ENCODE data around the gene RENBP. TPM values are rescaled to one million over a fixed set of nuclear protein-coding genes. Genes with fewer than 3 reads are reported as not detected.

Gene RENBP
- 0.09 to 0.20 TPM (median 0.10 TPM) in 5 replicates for total RNA-seq (2022; extraction: Qiagen RNA extraction)

DNA sequence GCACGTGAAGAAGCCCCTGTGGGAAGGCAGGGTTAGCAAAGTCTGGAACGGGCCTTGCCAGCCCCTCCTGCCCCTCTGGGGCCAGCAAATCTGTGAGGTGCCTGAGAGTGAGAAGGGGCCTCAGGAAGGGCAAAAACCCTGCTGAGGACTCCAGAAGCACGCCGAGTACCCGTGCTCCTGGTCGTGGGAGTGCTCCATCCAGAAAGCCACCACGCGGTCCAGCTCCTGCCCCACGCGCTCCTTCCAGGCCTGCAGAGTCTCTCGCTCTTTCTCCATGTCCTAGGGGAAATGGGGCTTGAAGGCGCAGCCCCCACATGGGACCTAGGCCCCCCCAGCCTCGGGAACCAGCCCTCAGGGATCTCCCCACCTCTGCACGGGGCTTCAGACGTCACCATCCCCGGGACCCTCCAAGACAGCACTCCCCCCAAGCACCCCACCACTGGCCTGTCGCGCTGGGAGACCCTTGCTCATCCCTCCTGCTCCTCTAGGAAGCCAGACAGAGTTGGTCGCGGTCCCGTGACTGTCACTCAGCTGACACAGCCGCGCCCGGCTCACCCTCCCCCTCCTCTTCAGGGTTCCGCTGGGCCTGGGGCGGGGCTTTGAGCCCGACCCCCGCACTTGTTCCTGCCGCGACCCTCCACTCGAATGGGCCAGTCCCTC is at the start of gene RENBP:
TSS of gene RENBP (minus strand) at position 504 of the 660 bp plus-strand sequence. CDS start at position 471, 33 bp downstream.

DNA sequence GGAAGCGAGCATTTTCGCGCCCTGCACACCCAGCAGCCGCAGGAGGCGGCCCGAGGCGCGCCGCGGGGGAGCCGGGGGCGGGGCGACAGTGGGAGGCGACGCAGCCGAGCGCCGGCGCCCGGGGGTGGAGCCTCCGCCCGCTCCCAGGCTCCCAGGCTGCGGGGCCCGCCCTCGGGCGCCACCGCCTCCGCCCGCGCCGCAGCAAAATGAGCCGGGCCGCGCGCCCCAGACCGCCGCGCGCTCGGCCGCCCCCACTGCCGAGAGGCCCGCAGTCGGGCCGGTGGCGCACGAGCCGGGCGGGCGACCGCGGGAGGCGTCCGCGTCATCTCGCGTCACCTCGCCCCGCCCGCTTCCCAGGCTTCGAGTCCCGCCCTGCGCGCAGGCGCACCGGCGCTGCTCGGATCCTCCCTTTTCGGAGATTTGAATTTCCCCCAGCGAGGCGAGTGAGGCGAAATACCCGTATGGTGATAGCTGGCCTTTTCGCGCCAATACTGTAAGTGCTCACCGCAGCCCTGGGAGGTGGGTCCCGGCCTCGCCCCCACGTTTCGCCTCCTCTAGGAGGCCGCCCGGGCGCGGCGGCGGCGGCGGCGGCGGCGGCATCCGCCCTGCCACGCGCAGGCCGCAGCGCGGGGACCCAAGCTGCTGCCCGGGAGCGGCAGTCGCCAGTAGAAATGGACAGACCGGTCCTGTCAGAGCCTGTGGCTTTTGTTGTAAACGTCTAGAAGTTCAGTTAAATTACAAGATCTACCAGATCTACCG is 28.1 kb upstream of the RENBP start, which contains the start of gene TMEM187:
TSS of gene TMEM187 (plus strand) at position 387 of the 759 bp plus-strand sequence. CDS start 9,309 bp downstream, outside the sequence.

DNA sequence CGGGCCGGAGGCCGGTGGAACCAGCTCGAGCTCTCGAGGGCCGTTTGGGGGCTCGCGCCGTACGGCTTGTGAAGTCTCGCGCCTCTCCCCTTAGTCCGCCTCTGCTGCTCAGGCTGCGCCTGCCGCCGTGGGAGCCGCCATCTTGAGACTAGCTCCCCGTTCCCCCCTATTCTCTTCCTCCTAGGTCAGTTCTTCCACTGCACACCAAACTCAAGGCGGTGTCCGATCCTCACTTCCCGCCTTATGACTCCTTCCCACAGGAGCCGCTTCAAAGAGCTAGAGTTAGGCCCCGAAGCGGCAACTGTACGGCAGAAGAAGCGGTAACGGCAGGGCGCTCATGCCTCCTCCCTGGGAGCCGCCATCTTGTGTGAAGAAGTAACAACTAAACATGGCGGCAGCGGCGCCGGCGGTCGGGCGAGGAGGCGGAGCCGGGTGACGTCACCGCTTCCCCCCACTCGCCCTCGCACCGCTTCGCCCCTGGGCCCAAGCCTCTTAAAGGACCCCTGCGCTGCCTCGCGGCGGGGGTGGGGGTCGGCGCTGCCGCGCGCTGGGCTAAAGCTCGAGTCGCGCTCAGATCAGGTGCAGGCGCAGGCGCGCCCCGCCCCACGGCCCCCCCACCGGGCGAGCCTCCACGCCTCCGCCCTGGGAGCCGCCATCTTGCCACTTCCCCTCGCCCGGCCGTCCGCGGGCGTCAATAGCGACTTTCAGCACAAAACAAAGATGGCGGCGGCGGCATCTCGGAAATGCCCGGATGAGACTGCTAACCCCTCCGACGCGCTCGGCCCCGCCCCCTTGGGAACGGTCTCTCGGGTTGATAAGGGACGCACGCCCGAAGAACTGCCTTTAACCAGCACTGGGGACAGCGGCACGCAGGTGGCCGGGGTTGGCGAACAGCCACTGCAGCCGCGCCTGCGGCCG is 27.3 kb upstream of the RENBP start, which contains the start of gene HCFC1:
TSS of gene HCFC1 (minus strand) at position 369 of the 918 bp plus-strand sequence. CDS start 978 bp downstream, outside the sequence.

DNA sequence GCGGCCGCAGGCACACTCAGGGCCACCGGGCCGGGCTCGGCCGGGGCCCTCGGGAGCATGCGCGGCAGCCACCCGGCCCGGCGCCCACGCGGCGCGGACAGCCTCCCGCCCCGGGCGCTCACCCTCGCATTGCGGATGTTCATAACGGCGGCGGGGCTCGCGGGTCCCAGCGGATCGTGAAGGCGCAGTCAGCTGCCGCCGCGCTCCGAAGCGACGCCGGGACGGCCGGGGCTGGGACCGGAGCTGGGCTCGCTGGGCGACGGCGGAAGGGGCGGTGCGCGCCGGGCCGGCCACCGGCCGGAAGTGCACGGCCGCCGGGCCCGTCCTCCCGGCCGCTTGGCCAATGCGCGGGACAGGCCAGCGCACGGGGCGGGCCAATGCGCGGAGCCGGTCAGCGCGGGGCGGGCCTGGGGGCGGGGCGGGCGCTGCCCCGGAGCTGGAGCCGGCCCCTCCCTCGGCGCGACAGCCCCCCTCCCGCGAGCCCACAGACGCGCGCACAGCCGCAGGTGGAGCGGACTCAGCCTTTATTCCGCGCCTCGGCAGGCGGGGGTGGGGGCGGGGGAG is 9.6 kb downstream of the RENBP start, which contains the start of gene NAA10:
TSS of gene NAA10 (minus strand) at position 276 of the 564 bp plus-strand sequence. CDS start at position 143, 133 bp downstream.

DNA sequence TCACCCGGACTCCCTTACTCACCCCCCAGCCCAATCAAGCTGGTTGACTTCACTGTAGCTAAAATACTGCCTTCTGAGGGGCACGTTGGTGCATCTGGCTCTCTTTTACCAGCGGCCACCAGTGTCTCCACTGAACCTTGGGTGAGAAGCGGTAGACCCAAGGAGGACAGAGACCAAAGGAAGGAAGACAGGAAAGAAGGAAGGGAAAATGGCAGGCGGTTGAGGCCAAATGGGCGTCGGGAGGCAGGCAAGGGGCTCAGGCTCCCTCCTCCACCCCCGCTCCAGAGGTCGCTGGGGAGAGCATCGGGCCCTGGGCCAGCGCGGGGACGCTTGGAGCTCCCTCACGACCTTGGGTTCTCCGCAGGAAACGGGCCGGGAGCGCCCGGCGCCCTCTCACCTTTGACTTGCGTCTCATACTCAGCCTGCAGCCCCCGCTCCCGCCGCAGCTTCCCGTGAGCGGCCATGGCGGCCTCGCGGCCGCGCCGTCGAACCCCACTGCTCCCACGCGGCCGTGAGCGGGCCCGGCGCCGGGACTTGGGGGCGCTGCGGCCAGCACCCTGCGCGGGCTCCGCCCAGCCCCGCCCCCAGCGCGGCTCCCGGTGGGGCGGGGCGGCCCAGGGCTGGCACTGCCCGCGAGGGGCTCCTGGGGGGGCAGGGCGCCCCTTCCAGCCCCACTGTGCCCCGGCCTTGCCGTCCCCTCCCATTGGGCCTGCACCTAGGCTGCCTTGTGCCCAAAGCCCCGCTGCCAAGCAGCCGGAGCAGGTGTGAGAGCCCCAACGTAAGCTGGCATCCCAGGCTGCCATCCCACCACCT is 18.5 kb downstream of the RENBP start, which contains the start of gene ARHGAP4:
TSS of gene ARHGAP4 (minus strand) at position 526 of the 813 bp plus-strand sequence. CDS start at position 464, 62 bp downstream.

DNA sequence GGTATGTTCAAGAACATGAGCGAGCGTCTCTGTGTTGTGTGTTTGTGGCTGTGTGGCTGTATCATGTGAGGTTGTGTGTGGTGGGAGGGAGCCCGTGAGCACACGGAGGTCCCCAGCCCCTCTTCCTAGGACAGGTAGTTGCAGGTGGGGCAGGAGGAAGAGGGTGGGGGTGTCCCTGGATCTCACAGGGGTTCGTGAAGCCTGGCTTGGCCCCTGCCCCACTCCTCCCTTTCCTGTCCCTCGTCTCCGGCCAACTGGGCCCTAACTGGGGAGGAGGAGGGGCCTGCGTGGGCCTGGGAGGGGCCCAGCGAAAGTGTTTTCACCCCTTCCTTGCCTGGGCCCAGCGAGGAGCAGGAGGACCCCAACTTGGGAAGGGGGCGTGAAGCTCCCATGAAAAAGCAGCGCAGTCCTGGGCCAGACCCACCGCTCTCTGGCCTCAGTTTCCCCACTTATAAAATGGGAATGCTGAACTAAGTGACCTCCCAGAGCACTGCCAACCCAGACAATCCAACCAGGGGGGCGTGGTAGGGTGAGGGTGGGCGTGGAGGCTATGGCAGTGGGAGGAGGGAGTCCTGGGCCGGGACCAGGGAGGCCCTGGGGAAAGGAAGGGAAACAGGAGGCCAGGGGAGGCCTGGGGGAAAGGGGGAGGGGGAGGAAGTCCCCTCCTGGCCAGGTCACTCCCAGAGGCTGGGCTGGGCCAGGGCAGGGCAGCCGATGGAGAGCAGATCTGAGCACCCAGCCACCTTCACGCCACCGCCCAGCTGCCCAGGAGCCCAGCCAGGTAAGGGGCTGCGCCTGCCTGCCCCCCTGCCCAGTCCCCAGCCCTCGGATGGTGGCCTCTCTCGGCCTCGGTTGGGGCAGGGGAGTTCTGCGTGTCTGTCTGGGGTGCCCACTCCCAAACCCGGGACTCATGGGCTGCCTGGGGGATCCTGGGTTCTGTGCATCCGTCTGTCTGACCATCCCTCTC is 40.2 kb downstream of the RENBP start, which contains the start of gene AVPR2:
TSS of gene AVPR2 (plus strand) at position 683 of the 967 bp plus-strand sequence. CDS start 473 bp downstream, outside the sequence.

DNA sequence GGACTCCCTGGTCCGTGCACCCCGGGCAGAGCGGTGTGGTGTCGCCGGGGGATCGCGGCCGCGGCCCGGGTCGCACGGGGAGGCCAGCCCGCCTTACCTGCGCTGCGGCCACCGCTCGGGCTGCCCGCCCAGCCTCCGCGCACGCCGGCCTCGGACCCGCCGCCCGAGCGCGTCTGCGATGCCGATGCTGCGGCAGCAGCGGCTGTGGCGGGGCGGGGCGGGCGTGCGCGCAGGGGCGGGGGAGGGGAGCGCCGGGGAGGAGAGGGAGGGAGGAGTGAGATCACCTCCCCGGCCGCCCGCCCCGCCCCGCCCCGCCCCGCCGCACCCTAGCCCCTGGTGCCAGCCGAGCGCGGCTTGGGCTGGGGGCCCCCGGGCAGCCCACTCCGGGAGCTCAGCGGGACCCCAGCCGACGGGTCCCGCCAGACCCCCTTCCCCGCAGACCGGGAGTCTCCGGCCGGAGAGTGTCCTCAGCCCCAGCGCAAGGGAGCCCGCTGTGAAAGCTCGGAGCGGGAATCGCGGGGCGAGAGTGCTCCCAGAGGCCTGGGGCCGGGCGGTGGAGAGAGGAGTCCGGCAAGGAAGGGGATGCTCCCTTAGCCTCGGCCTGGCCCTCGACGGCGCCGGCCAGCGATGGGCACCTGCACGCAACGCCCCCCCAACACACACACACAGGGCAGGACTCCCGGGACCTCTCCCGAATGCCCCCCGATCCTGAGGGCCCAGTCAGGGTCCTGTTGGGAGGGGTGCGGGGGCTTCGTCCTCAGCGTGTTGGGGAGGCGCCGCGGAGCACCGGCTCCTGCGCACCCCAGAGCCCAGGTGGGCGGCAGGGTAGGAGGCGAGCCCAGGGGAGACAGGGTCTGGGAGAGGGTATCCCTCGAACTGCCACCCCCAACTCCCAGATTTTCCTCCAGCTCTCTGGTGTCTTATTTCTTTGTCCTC is 58.2 kb downstream of the RENBP start, which contains the start of gene L1CAM:
TSS of gene L1CAM (minus strand) at position 206 of the 936 bp plus-strand sequence. CDS start 10,337 bp downstream, outside the sequence.

Other genes with a start within 250 kb of the RENBP start
- gene BCAP31, start 220.3 kb downstream of the RENBP start, total RNA-seq (2022; extraction: Qiagen RNA extraction), result 372 to 463 TPM (median 375 TPM) in 5 replicates
- 2.6 to 4.2 TPM (median 3.9 TPM) in 5 replicates for gene ABCD1, start 219.8 kb downstream of the RENBP start, total RNA-seq (2022; extraction: Qiagen RNA extraction)
- gene PLXNB3, start 180.4 kb downstream of the RENBP start, total RNA-seq (2022; extraction: Qiagen RNA extraction), result 2.4 to 4.5 TPM (median 2.8 TPM) in 5 replicates
- gene SRPK3, start 163.6 kb downstream of the RENBP start, total RNA-seq (2022; extraction: Qiagen RNA extraction), result 0.03 to 0.11 TPM (median 0.06 TPM) in 3 of 5 replicates, not detected in the others
- gene IDH3G, start 150.3 kb downstream of the RENBP start, total RNA-seq (2022; extraction: Qiagen RNA extraction), result 61.9 to 65.9 TPM (median 63.5 TPM) in 5 replicates
- gene SSR4, start 150.0 kb downstream of the RENBP start, total RNA-seq (2022; extraction: Qiagen RNA extraction), result 359 to 445 TPM (median 413 TPM) in 5 replicates
- gene PDZD4, start 114.1 kb downstream of the RENBP start, total RNA-seq (2022; extraction: Qiagen RNA extraction), result 3.0 to 3.7 TPM (median 3.5 TPM) in 5 replicates
- 18.4 to 20.7 TPM (median 20.2 TPM) in 5 replicates for gene L1CAM, start 58.5 kb downstream of the RENBP start, total RNA-seq (2022; extraction: Qiagen RNA extraction)
- gene AVPR2, start 40.0 kb downstream of the RENBP start, total RNA-seq (2022; extraction: Qiagen RNA extraction), result 0.06 TPM in 1 of 5 replicates, not detected in the others
- 1.1 to 2.3 TPM (median 2.1 TPM) in 5 replicates for gene ARHGAP4, start 18.4 kb downstream of the RENBP start, total RNA-seq (2022; extraction: Qiagen RNA extraction)
- 203 to 232 TPM (median 216 TPM) in 5 replicates for gene NAA10, start 9.6 kb downstream of the RENBP start, total RNA-seq (2022; extraction: Qiagen RNA extraction)
- gene HCFC1, start 27.2 kb upstream of the RENBP start, total RNA-seq (2022; extraction: Qiagen RNA extraction), result 35.4 to 39.4 TPM (median 36.3 TPM) in 5 replicates
- gene TMEM187, start 28.1 kb upstream of the RENBP start, total RNA-seq (2022; extraction: Qiagen RNA extraction), result 4.5 to 6.7 TPM (median 5.5 TPM) in 5 replicates
- gene IRAK1, start 75.3 kb upstream of the RENBP start, total RNA-seq (2022; extraction: Qiagen RNA extraction), result 203 to 220 TPM (median 217 TPM) in 5 replicates
- gene MECP2, start 153.1 kb upstream of the RENBP start, total RNA-seq (2022; extraction: Qiagen RNA extraction), result 18.6 to 21.3 TPM (median 20.3 TPM) in 5 replicates
- not detected in 5 replicates for gene OPN1LW, start 199.6 kb upstream of the RENBP start, total RNA-seq (2022; extraction: Qiagen RNA extraction)
- not detected in 5 replicates for gene OPN1MW, start 238.0 kb upstream of the RENBP start, total RNA-seq (2022; extraction: Qiagen RNA extraction)

Measured in A549 treated with AZD2906 at 1 μM for 4 hours (cell line).